ENCODE data around the gene WRNIP1.

The WRNIP1 gene

GRCh38 chr6:2816158-2816557 lies 51.0 kb downstream of the WRNIP1 start:
- Histone ChIP-seq H3K79me2 (ENCODE audit: insufficient read depth, low read length) (no peaks in the 10 kb centered on the region), H3K9me2 (replicated peaks; ENCODE audit: low read depth, low read length) (no peaks in the 10 kb centered on the region), H3K4me3 (ENCODE audit: low read length, poor library complexity, severe bottlenecking) (no peak overlapping the region)

GRCh38 chr6:2817903-2818443 lies 52.8 kb downstream of the WRNIP1 start:
- Histone ChIP-seq H3F3A (ENCODE audit: low read depth) (peaks cover 18% of the 10 kb centered on the region; the same call in 1 of the 2 replicates), H3K9me2 (replicated peaks; ENCODE audit: low read depth, low read length) (no peaks in the 10 kb centered on the region), H4K20me1 (ENCODE audit: insufficient read depth, low read length, poor library complexity, severe bottlenecking) (no peaks in the 10 kb centered on the region), H3K9me3 (ENCODE audit: insufficient read depth, low read depth, low read length) (peaks cover 10% of the 10 kb centered on the region; the same call in 1 of the 2 replicates), H3K4me2 (ENCODE audit: low read depth, low read length, poor library complexity, severe bottlenecking) (peak overlapping the region; percentile 71), H3K4me1 (ENCODE audit: insufficient read depth, low read length, poor library complexity, severe bottlenecking) (peaks cover 63% of the 10 kb centered on the region), H3K79me2 (ENCODE audit: insufficient read depth, low read length) (peaks cover 3% of the 10 kb centered on the region; the same call in 1 of the 2 replicates), H3K9ac (ENCODE audit: low read depth, low read length, poor library complexity, severe bottlenecking) (peak overlapping the region; percentile 68), H2AFZ (ENCODE audit: low read length) (no peak overlapping the region; the same call in 1 of the 2 replicates), H3K27me3 (ENCODE audit: insufficient read depth, low read length, poor library complexity, severe bottlenecking) (no peaks in the 10 kb centered on the region), H3K36me3 (ENCODE audit: insufficient read depth, low read length) (no peaks in the 10 kb centered on the region), H3K4me3 (ENCODE audit: low read length, poor library complexity, severe bottlenecking) (no peak overlapping the region)
- TF ChIP-seq CTCF (conservative IDR thresholded peaks at IDR 0.05; ENCODE audit: low read length) (no peak), EZH2phosphoT487 (IDR thresholded peaks at IDR 0.05; ENCODE audit: borderline replicate concordance) (no peak)

More at GRCh38 chr6:2816158-2816557, 51.0 kb downstream of the WRNIP1 start:
- peaks cover 45% of the 10 kb centered on the region for H3K4me1 ChIP-seq (ENCODE audit: insufficient read depth, low read length, poor library complexity, severe bottlenecking)
- no peaks in the 10 kb centered on the region for H3K36me3 ChIP-seq (ENCODE audit: insufficient read depth, low read length)
- no peaks in the 10 kb centered on the region for H3K27me3 ChIP-seq (ENCODE audit: insufficient read depth, low read length, poor library complexity, severe bottlenecking)
- no peak overlapping the region for H3K4me2 ChIP-seq (ENCODE audit: low read depth, low read length, poor library complexity, severe bottlenecking)
- peaks cover 18% of the 10 kb centered on the region; the same call in 1 of the 2 replicates for H3F3A ChIP-seq (ENCODE audit: low read depth)
- no peak overlapping the region for H2AFZ ChIP-seq (ENCODE audit: low read length)
- H3K9me3 ChIP-seq (ENCODE audit: insufficient read depth, low read depth, low read length): peaks cover 10% of the 10 kb centered on the region; the same call in 1 of the 2 replicates
- no peaks in the 10 kb centered on the region for H4K20me1 ChIP-seq (ENCODE audit: insufficient read depth, low read length, poor library complexity, severe bottlenecking)
- no peak overlapping the region for H3K9ac ChIP-seq (ENCODE audit: low read depth, low read length, poor library complexity, severe bottlenecking)
- TF ChIP-seq CTCF (conservative IDR thresholded peaks at IDR 0.05; ENCODE audit: low read length) (no peak), EZH2phosphoT487 (IDR thresholded peaks at IDR 0.05; ENCODE audit: borderline replicate concordance) (no peak)

GRCh38 chr6:2818593-2818992 lies 53.4 kb downstream of the WRNIP1 start:
- Histone ChIP-seq H3K79me2 (ENCODE audit: insufficient read depth, low read length) (peaks cover 3% of the 10 kb centered on the region; the same call in 1 of the 2 replicates), H3K9me2 (replicated peaks; ENCODE audit: low read depth, low read length) (no peaks in the 10 kb centered on the region), H3K4me3 (ENCODE audit: low read length, poor library complexity, severe bottlenecking) (peak overlapping the region; percentile 53), H3K27me3 (ENCODE audit: insufficient read depth, low read length, poor library complexity, severe bottlenecking) (no peaks in the 10 kb centered on the region), H3K4me1 (ENCODE audit: insufficient read depth, low read length, poor library complexity, severe bottlenecking) (peaks cover 69% of the 10 kb centered on the region), H3K9ac (ENCODE audit: low read depth, low read length, poor library complexity, severe bottlenecking) (peak overlapping the region; percentile 68), H2AFZ (ENCODE audit: low read length) (no peak overlapping the region), H3K9me3 (ENCODE audit: insufficient read depth, low read depth, low read length) (peaks cover 10% of the 10 kb centered on the region; the same call in 1 of the 2 replicates), H4K20me1 (ENCODE audit: insufficient read depth, low read length, poor library complexity, severe bottlenecking) (no peaks in the 10 kb centered on the region), H3F3A (ENCODE audit: low read depth) (peaks cover 18% of the 10 kb centered on the region; the same call in 1 of the 2 replicates), H3K4me2 (ENCODE audit: low read depth, low read length, poor library complexity, severe bottlenecking) (peak overlapping the region; percentile 71), H3K36me3 (ENCODE audit: insufficient read depth, low read length) (no peaks in the 10 kb centered on the region)
- no peak for TF ChIP-seq CTCF (conservative IDR thresholded peaks at IDR 0.05; ENCODE audit: low read length)
- no peak for TF ChIP-seq EZH2phosphoT487 (IDR thresholded peaks at IDR 0.05; ENCODE audit: borderline replicate concordance)
